ENCODE data around the gene C2CD2L. TPM values are rescaled to one million over a fixed set of nuclear protein-coding genes. Genes with fewer than 3 reads are reported as not detected.
A peak's percentile ranks its signal among the peaks of the same experiment; 100 is the strongest.

The C2CD2L gene
- total and polyA plus RNA-seq, 2 of the 4 experiments (the other 2 are of a cell fraction): 2.2 to 8.7 TPM

DNA sequence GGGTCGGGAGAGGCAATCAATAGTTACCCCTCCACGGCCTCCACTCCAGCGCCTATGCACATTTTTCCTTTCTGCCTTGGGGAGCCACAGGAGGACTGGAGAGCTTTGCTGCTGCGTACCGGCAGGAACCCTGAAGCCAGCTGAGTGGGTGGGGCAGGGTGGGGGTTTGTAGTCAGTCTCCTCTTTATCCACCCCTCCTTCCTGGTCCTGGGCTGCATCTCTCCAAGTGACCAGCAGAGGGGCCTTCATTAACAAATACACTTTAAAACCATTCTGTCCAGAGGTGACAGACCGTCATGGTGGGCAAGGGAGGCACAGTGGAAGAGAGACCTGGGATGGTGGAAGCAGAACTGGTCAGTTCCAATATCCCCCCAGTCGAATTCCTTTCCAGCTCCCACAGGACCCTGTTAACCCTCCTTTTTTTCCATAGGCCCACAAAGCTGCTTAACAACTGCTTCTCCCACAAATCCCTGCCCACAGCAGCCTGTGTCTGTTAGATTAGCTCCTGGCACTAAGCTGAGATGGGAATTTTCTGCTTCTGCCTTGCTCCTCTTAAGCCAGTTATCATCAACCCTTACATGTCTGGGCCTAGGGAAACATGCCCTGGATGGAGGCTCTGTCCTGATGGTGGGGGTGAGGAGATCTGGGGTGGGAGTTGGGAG is 37.8 kb downstream of the C2CD2L start:
- no peak overlapping the region for H4K91ac ChIP-seq (ENCODE audit: insufficient read depth, low read depth, low read length)
- peak; percentile 68 for DNase-seq
- dilution Hi-C loops (cut with HindIII; ENCODE audit: low sequenced_read_pairs, unreplicated experiment): no loop called here
- BruUV-seq (replicated peaks): no TSS peak
- no peak overlapping the region for H3K27ac ChIP-seq (ENCODE audit: insufficient read depth, low read length)
- H3K9me3 ChIP-seq (ENCODE audit: control insufficient read depth, insufficient read depth, low read length): no peaks in the 10 kb centered on the region
- H4K8ac ChIP-seq (ENCODE audit: low read depth in 2 of 2, low read length in 2 of 2): peak overlapping the region in 1 of 2 experiments; percentile 39; a peak in 1 of 4 replicates
- no peaks in the 10 kb centered on the region for H4K20me1 ChIP-seq (ENCODE audit: insufficient read depth, low read length)
- no peak overlapping the region for H2BK5ac ChIP-seq (ENCODE audit: low read depth, low read length, poor library complexity, severe bottlenecking)
- H3K18ac ChIP-seq (ENCODE audit: low read depth, low read length): no peak overlapping the region
- H4K5ac ChIP-seq (ENCODE audit: low read depth, low read length): no peak overlapping the region
- H3K4me2 ChIP-seq (ENCODE audit: low read depth, low read length): no peak overlapping the region
- no peak overlapping the region for H2BK20ac ChIP-seq (ENCODE audit: low read depth, low read length)
- H3K4me3 ChIP-seq (ENCODE audit: insufficient read depth, low read depth, low read length): no peak overlapping the region
- no peaks in the 10 kb centered on the region for H3K36me3 ChIP-seq (ENCODE audit: control insufficient read depth, insufficient read depth, low read length)
- no peak overlapping the region for H2BK120ac ChIP-seq (ENCODE audit: low read depth, low read length)
- H2AK5ac ChIP-seq (ENCODE audit: low read depth, low read length): no peak overlapping the region
- ATAC-seq (ENCODE audit: low read depth): peak; percentile 90
- H3K56ac ChIP-seq (ENCODE audit: extremely low read depth, insufficient read depth, low read length): no peak overlapping the region
- no peak overlapping the region for H3K23ac ChIP-seq (ENCODE audit: low read depth, low read length)
- H3K79me1 ChIP-seq (ENCODE audit: low read depth in 1 of 2, low read length in 2 of 2): no peaks in the 10 kb centered on the region
- no peak overlapping the region for H3K4ac ChIP-seq (ENCODE audit: low read depth, low read length)
- intact Hi-C loops (cut with micrococcal nuclease): loop anchor here (1.0 to 5.0 kb wide), 3 partner anchors 52 to 192 kb away; no protein-coding TSS in a partner anchor
- TF ChIP-seq, protein P1, sequence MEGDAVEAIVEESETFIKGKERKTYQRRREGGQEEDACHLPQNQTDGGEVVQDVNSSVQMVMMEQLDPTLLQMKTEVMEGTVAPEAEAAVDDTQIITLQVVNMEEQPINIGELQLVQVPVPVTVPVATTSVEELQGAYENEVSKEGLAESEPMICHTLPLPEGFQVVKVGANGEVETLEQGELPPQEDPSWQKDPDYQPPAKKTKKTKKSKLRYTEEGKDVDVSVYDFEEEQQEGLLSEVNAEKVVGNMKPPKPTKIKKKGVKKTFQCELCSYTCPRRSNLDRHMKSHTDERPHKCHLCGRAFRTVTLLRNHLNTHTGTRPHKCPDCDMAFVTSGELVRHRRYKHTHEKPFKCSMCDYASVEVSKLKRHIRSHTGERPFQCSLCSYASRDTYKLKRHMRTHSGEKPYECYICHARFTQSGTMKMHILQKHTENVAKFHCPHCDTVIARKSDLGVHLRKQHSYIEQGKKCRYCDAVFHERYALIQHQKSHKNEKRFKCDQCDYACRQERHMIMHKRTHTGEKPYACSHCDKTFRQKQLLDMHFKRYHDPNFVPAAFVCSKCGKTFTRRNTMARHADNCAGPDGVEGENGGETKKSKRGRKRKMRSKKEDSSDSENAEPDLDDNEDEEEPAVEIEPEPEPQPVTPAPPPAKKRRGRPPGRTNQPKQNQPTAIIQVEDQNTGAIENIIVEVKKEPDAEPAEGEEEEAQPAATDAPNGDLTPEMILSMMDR (conservative IDR thresholded peaks at IDR 0.05; ENCODE audit: low read depth, low read length): peak; percentile 62
- peak; percentile 50 for TF ChIP-seq RAD21 (IDR thresholded peaks at IDR 0.05; ENCODE audit: low read length)
- peak; percentile 62 for TF ChIP-seq SMC3 (IDR thresholded peaks at IDR 0.05; ENCODE audit: low read depth, low read length)
- TF ChIP-seq ELK1 (IDR thresholded peaks at IDR 0.05; ENCODE audit: borderline replicate concordance, low read depth, low read length): no peak
- 0% methylated on average over 1 of the region's 7 CpGs; no CpG with 5 or more reads in 1 of the 2 experiments for WGBS, 2 experiments (ENCODE audit: extremely low coverage in 2 of 2, insufficient read length in 1 of 2)
- in situ Hi-C loops (cut with MboI; ENCODE audit: low sequenced_read_pairs): no loop called here
- no peak overlapping the region for H2BK15ac ChIP-seq (ENCODE audit: low read depth, low read length)
- H3K27me3 ChIP-seq (ENCODE audit: control insufficient read depth, insufficient read depth, low read length): peaks cover 24% of the 10 kb centered on the region
- no peak overlapping the region for H3K9ac ChIP-seq (ENCODE audit: low read depth, low read length)
- ChIA-PET POLR2A (ENCODE audit: unreplicated experiment) (interaction anchor here (0.5 kb wide), 1 partner anchor 50 kb away, joined by 3 read pairs; a partner anchor contains a TSS), CTCF (interaction anchor here (0.7 to 1.2 kb wide), 9 partner anchors 11 to 193 kb away, joined by 3 to 6 read pairs (median 3); no protein-coding TSS in a partner anchor)
- no peak overlapping the region for H3K14ac ChIP-seq (replicated peaks; ENCODE audit: low read depth, low read length)
- peak overlapping the region; percentile 64 for H2AFZ ChIP-seq (replicated peaks; ENCODE audit: low read length, poor library complexity)
- no peak overlapping the region for H2AK9ac ChIP-seq (replicated peaks; ENCODE audit: low read depth, low read length, poor library complexity)
- 0 out of 2 replicates have a peak, but pooled peaks cover 2% of the 10 kb centered on the region for H3K4me1 ChIP-seq (ENCODE audit: control insufficient read depth, insufficient read depth, low read length)
- H3K9me1 ChIP-seq (ENCODE audit: insufficient read depth, low read length): no peaks in the 10 kb centered on the region; the same call in 1 of the 2 replicates
